HG03064 (cell line): Measurements from ENCODE around the gene RAB20.

Source experiments
- ATAC-seq: cut with Tn5 transposase; IDR thresholded peaks from one replicate; pipeline ENCODE4 v1.9.1; 2021; ENCODE audit warnings: low read depth; ENCODE audit not compliant: unreplicated experiment

RAB20 gene

GRCh38 chr13:110474713-110475112 lies 86.8 kb downstream of the RAB20 start:
- no peak for ATAC-seq
